GM19324 (cell line): ENCODE data around the gene DHRS13.
"Not testable (repeated sequence)": the region's sequence is repeated elsewhere in the genome, so short reads cannot be mapped to it uniquely, and the experiment has no call there.

Experiments
- ATAC-seq: cut with Tn5 transposase; IDR thresholded peaks from one replicate; pipeline ENCODE4 v1.9.1; 2021; ENCODE audit warnings: mild to moderate bottlenecking, moderate library complexity; ENCODE audit not compliant: unreplicated experiment, low FRiP score

Gene DHRS13

DNA sequence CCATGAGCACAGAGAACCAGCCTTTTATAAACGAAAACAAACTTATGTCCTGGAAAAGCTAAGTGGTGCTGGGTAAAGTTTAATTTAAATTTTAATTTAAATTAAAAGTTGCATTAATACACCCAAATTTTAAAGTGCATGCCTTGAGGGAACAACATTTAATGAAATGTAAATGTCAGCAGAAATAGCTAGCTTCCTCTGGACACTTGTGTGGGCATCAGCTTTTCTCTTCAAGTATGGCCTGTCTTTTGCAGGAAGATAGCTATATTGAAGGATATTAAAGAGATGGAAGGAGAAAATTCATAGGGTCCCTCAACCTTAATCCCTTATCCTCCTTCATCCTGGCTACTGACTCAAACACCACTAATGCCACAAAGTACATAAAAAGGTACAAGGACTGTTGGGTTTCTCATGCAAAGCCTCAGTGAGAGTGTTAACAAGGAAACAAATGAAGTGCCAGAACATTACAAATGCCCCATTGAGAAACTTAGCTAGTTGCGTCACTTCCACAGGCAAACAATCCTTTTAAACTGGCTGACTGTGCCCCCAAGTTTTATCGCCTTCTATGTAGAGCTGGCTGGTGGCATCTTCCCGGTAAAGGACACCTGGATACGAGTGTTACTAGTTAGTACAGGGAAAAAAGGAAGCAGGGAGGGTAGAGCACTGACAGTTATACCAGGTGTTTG is 34.3 kb upstream of the DHRS13 start:
- no peak for ATAC-seq

DNA sequence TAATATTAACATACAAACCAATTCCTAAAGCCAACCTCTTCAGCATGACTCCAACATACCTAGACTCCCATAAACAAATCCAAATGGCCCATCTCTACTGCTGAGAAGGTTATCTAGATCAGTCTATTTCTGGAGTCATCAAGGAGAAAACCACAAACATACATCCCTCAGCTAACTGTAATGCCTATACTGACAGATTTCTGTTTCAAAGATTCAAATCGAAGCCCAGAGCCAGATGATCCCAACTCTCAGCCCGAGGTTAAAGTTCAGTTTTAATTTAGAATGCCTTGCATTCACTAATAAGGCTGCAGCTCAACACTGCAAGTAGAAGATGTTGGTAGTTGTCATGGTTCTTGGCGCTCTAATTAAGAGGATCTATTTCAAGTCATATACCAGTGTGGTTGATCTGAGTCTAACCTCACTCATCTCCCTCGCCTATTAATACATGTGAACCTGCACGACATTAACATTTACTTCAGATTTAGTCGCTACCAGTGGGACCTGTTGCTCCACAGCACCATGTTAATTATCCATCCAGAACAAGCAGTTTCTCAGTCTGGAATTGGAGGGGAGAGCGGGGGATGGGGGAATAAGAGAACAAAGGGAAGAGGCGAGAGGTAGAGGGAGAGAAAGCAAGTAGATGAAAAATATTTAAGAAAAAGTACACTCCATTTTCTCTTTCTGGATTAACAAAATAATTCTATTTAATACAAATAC is 33.0 kb upstream of the DHRS13 start:
- ATAC-seq: no peak

DNA sequence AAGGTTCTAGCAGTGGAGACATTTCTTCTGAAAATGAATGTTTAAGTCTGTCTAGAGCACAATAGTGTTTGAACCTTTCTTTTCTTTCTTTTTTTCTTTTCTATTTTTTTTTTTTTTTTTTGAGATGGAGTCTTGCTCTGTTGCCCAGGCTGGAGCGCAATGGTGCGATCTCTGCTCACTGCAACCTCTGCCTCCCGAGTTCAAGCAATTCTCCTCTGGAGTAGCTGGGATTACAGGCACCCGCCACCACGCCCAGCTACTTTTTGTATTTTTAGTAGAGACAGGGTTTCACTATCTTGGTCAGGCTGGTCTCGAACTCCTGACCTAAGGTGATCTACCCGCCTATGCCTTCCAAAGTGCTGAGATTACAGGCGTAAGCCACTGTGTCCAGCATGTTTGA is 31.6 kb upstream of the DHRS13 start:
- ATAC-seq: not testable (repeated sequence)

DNA sequence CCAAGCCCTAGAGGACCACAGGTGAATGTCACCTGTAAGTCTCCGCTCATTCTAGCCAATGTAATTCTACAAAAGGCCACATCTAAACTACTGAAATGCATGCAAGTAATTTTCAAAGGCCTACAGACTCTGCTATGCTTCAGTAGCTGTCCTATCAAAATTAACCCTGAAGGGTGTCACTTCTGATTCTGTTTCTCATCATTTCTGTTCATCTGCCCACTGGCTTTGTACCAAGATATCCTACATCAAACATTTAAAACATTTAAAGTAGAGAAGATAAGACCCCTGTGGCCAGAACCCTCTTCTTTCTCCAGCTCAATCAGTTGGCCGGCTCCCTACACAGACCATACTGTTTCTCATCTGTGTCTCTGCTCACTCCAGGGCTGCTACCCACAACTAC is 26.9 kb upstream of the DHRS13 start:
- no peak for ATAC-seq

DNA sequence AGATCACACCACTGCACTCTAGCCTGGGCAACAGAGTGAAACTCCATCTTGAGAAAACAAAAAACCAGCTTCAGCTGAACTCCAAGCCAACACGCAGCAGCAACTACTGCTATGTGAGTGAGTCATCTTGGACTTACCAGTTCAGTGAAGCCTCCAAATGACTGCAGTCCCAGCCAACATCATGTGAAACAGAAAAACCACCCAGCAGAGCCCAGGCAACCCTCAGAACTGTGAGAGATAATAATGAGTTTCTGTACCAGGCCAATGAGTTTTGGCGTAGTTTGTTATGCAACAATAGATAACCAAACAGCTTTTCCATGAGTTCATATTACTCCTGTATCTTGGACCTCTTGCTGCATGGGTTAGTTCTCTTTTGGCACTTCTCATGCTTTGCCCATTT is 25.2 kb upstream of the DHRS13 start:
- ATAC-seq: no peak

DNA sequence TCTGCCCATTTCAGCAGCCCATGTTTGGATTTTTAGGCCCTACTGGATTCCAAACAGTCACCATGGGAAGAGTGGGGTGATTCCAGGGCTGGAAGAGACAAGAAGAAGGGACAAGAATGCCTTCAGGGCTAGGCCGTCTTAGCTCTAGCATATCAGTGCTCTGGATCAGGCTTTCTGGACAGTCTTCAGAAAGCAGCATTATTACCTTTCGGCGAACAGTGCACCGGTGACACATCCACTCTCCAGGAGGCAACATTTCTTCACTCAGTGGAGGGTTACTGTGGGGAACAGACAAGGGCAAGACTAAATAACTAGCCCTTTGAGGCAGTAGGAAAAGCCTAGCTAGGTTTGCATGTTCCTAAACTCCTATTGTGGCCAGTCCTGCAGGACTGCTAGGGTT is 23.9 kb upstream of the DHRS13 start:
- ATAC-seq: no peak

DNA sequence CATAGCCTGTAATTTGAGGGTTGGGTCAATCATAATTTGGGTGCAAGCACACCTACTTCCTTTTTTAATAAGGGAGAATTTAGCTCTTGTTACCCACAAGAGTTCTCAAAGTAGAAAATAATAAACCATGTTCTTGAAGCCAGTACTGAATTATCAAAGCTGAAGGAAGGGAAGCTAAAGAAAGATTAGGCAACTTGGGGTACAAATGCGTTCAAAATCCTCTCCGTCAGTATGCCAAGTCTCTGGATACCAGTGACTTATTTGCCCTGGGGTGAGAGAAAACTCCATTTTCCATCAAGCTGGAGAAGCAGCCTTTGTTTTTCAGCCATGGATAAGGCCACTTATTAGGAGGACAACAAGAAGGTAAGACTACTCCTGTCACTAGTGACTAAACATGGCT is 23.5 kb upstream of the DHRS13 start:
- ATAC-seq: no peak

DNA sequence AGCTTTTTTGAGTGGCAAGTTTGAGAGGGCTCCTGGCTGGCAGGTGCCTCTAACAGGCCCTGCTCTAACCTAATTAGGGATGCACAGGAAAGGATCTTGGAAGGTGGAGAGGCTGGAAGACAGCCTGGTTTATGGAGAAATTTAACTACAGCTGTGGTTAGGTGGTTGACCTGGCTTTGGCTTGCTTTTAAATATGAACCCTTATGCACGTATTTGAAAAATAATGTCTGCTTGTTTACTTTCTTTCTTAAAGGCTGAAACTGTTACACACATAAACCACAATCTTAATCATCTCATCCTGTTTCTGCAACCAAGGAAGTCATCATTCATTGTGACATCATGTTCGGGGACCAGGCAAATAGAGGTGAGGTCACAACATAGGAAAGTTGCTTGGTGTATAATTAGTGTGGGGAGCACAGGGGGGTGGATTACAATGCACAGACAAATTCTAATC is 23.1 kb upstream of the DHRS13 start:
- no peak for ATAC-seq

DNA sequence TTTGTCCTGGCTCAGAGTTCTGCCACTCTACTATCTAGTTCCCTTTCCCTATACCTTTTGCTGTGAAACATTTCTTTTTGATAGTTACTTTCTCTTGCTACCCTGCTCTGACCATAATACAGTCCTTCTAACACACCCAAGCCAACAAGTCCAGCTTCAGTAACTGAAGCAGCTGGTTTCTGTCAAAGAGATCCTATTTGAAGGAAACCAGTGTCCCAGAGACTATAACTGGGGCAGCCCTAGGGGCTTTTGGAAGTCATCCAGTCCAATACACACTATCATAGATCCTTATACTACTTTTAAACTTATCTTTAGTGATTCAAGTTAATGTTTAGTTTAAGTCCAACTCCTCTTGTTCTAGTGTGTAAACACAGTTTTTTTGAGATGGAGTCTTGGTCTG is 17.3 kb upstream of the DHRS13 start:
- ATAC-seq: no peak

DNA sequence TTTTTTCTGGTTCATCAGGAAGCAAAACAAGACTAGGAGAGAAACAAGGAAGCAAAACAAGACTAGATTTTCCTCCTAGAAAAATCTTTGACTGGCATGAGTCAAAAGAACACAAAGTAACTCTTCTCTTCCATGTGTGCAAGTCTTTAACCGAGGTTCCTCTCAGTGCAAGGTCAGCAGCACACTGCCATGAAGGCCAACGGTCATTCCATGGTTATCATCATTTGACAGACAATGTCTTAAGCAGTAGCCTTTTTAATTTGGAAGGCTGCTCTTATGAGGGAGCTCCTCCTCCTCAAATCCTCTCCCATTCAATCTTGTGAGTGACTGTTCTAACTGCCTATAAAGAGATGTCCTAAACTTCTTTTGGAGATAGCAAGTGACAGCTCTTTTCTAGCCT is 15.4 kb upstream of the DHRS13 start:
- ATAC-seq: no peak

DNA sequence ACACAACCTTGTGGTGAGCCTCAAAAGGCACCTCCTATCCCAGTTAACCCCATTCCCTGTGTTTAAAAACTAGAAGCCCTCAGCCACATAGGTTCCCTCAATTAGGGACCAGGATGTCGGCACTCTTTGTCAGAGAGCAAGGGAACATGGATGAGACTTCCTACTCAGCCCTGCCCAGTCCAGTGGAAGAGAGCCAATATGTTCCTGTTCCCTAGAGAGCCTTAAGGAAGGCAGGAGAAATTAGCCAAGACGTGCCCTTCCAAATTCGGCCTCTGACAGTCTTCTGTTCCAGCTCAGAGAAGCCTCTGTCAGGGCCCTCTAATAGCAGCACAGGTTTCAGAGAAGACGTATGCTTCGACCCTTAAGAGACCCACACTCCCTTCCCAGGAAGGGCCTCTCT is 14.6 kb upstream of the DHRS13 start:
- ATAC-seq: no peak

DNA sequence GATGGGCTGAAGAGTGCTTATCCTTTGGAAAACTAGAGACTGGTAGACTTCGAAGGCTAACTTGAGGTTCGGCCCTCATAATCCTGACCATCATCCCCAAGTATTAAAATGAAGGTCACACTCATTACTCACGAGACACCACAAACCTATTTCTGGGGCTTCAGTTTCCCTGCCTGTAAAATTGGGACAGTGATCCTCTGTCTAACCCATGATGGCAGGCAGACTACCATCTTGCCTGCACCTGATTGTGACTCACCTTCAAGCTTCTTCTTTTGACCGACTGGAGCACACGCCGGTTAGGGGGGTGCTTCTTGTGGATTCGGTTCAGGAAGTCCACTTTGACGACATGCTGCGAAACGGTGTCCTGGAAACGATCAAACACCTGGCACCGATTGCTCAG is 14.2 kb upstream of the DHRS13 start:
- ATAC-seq: no peak

DNA sequence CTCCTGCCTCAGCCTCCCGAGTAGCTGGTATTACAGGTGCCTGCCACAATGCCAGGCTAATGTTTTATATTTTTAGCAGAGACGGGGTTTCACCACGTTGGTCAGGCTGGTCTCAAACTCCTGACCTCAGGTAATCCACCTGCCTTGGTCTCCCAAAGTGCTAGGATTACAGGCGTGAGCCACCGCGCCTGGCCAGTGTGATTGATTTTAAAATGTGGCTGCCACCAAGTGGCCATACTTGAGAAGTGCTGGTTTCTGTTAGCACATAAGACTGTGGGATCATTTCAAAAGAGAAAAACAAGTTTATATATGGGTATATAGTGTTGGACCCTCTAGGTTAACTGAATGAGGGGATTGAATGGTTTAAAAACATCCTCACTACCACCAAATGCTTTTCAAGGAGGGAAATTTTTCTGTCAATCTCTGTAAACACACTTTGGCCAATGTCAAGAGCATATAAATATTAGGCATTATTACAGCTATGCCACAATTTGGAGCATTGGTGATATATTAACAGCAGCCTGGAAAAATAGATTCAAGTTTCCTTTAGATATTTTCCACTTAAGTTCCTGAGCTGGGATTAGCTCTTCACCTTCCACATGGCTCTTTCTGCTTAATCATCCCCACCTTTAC is 13.5 kb upstream of the DHRS13 start:
- no peak for ATAC-seq

DNA sequence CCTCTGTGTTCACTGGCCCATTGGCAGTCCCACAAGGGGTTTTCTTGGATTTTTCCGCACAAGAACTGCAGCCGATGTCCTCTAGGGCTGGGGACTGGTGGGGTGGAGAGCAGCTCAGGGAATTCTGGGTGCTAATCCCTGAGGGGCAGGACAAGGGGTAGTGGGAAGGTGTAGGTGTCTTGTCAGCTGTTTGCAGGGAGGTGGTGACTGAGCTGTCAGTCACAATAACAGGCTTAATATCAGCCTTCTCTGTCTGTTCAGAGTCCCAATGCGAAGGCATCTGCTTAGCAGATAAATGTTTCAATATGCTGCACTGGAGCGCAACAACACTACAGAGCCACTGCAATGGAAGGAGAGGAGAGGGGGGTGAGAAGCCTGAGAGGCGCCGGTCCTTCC is 10.1 kb upstream of the DHRS13 start:
- ATAC-seq: no peak

DNA sequence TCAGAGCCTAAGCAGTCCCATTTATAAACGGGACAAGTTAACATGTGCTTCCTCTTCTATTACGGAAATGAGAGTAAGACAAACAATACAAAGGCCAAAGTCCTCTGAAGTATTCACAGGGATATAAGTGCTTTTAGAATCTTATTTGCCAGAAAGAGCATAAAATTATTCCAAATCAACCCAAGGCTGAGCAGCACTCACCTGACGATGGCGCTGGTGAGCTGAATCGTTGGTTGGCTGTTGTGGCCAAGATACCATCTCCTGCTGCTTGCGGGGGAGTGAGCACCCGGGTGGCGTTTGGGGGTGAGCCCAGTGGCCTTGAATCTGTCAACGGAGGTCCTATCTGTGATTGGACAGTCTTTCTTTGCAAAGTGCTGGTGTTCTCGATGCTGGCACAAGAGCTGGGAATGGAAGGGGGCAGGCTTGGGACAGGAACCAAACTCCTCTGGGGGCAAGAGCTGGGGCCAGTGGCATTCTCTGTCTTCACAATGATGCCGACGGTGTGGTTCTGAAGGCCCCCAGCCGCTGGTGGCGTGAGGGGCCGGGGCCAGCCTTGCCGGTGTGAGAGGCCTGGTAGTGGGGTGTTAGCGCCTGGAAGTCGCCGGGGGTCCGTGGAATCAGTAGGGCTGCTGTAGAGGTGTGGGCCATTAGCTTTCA is 9.5 kb upstream of the DHRS13 start:
- ATAC-seq: no peak

DNA sequence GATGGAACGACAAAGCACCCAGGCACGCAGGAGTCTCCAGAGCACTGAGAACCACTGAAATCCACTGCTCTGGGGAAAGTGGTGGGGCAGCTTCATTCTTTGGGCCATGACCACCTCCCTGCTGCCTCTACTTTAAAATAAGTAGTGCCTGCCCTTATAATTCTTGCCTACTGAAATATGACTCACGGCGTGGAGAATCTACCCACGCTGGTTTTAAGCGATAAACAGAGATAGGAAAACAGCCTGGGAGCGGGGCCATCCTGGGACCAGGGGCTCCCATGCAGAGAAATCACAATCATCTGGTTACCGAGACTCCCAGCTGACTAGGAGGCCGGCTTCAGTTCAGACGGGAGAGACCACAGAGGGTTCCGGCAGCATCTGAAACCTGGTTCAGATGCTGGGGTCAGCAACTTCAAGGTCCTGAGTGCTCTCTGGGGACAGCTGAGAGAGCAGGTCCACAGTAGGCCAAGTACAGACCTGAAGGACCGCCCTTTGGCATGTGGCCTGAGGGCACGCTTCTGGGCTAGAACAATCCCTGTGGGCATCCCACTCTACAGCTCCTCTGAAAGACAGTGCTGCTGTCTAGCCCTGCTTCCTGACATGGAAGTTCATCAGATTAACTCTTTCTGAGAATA is 8.6 kb upstream of the DHRS13 start:
- no peak for ATAC-seq

DNA sequence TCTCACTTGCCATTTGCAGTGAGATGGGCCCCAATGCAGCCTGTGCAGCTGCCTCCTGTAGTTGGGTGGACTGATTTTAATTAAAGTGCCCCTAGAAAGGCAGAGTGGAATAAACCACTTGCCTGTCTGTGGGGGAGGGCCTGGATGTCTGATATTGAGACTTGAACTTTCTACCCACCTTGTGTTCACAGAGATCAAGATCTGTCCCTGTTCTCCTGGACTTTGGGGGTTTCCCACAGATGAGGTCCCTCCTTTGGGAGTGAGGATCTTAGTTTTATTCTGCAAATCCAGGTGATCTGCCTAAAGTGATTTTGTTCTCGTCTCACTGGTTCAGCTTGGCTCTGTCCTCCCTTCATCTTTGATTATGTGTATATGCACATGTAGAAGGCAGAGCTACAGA is 7.7 kb upstream of the DHRS13 start:
- no peak for ATAC-seq

DNA sequence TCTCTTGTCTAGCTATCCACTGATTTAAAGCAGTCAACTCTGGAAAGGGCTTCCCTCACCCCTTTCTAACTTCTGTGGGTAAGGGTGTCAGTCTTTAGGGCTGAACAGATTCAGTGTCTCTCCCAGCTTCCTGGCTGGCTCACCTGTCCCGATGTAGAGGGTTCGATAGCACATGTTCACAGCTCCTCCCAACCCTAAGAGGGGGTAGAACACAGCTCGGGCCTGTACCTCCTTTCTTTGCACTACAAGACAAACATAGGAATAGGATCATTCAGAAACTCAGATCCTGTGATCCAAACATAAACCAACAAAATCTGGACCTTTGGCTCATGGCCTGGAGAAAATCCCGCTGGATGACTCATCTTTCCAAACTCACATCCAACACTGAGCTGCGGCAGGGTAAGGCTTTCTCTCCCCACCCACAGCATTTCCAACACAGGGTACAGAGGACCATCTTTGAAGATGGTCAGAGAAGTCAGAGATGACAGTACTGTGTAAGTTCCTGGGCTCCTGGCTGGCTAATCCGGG is 5.8 kb upstream of the DHRS13 start:
- no peak for ATAC-seq

DNA sequence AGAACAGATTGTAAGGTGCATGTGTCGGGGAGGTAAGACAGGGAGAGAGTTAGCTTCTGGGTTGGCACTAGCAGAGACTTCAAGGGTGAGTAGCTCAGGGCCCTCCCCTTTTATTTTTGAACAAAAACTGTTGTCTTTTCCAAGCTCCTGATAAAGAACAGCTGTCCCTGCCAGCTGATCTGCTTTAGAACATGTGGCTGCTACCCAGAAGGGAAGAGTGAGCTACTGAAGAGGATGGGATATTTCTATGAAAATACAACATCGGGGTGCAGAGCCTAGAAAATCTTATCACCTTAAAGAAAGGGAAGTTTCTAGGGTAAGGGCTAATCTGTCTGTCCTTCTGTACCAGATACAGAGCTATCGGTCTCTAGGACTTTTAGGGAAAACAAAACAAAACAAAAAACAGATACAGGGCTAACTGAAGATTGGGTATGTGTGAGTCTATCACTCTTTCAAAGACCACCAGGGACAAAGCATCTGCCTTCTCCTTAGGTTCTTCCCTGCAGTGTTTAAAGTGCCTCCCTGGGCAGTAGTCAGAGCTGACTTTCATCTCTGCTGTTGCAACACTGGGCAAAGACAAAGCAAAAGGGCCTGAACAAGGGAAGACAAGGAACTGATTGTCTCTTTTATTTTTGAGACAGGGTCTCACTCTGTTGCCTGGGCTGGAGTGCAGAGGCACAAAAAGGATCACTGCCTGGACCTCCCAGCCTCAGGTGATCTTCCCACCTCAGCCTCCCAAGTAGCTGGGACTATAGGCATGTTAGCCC is 5.0 kb upstream of the DHRS13 start:
- no peak for ATAC-seq
